ENCODE measurements around the gene DENND6B.

DNA sequence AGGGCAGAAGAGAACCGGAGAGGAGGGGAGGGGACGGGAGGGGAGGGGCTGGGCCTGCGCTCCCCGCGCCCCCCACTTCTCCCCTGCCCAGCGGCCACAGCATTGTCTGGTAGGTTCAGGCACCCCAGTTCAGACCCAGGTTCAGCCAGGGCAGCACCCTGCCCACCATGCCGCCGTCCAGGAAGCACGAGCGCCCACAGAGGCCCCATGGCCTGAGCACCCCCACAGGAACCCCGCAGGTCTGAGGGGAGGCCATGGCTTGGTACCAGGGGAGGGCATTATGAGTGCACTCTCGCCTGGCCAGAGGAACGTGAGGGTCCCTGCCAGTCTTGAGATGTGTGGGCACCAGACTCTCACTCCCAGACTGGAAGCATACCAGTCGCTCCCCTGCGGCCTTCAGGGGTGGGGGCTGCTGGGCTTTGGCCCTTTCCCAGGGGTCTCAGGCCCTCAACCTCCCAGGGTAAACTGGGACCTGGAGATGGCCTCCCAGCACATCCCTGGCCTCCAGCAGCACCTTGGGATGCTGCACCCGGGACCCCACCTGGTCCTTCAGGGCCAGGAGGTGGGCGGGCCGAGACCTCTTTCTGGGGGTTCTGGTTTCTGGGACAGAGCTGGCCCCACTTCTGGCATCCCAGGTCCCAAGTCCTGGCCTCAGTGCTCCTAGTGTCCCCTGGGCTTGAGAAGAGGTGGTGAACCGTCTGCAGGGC is 18.8 kb downstream of the DENND6B start:
- TF ChIP-seq ARNT (IDR thresholded peaks at IDR 0.05): no peak
- TF ChIP-seq FOXM1 (IDR thresholded peaks at IDR 0.05; ENCODE audit: borderline replicate concordance): no peak
- TF ChIP-seq TARDBP (IDR thresholded peaks at IDR 0.05): no peak
- TF ChIP-seq LEF1 (IDR thresholded peaks at IDR 0.05; ENCODE audit: borderline replicate concordance): no peak
- TF ChIP-seq FOXK2 (IDR thresholded peaks at IDR 0.05): no peak
- TF ChIP-seq BHLHE40 (IDR thresholded peaks at IDR 0.05; ENCODE audit: borderline replicate concordance): no peak
- TF ChIP-seq HDGF (IDR thresholded peaks at IDR 0.05; ENCODE audit: borderline replicate concordance): no peak
- no peak for TF ChIP-seq SP1 (IDR thresholded peaks at IDR 0.05)
- TF ChIP-seq ZNF384 (IDR thresholded peaks at IDR 0.05): no peak
- no peak for TF ChIP-seq SUZ12 (IDR thresholded peaks at IDR 0.05)
- TF ChIP-seq FOXA1 (IDR thresholded peaks at IDR 0.05): no peak
- TF ChIP-seq ELF4 (IDR thresholded peaks at IDR 0.05): no peak
- TF ChIP-seq PKNOX1 (IDR thresholded peaks at IDR 0.05): no peak
- TF ChIP-seq NFRKB (IDR thresholded peaks at IDR 0.05): no peak
